Motor neuron (in vitro differentiated cells): Measurements from ENCODE around the gene CSAD. TPM values are rescaled to one million over a fixed set of nuclear protein-coding genes. Genes with fewer than 3 reads are reported as not detected.
"Not testable (repeated sequence)": the region's sequence is repeated elsewhere in the genome, so short reads cannot be mapped to it uniquely, and the experiment has no call there.

Source experiments
- ATAC-seq, 8 experiments: fragments of 200-7000 bp; cut with Tn5 transposase; replicated peaks in 6 of 8; 2 replicates each; pipeline ENCODE4 v1.8.0; 2021; ENCODE audit warnings: mild to moderate bottlenecking in 8 of 8, moderate library complexity in 8 of 8
- H3K27ac ChIP-seq, 2 donors: fragments of 250-450 bp; sonication (Bioruptor Pico); 2 replicates each; pipeline ENCODE4 v1.9.0; 2021; ENCODE audit warnings: antibody characterized with exemption in 2 of 2, mild to moderate bottlenecking in 2 of 2, moderate library complexity in 1 of 2
- H3K4me1 ChIP-seq, 2 donors: fragments of 250-450 bp; sonication (Bioruptor Pico); replicated peaks in 1 of 2; 2 replicates each; pipeline ENCODE4 v1.6.1; 2021; ENCODE audit warnings: antibody characterized with exemption in 2 of 2, mild to moderate bottlenecking in 2 of 2, moderate library complexity in 1 of 2
- H3K4me3 ChIP-seq, 5 donors: fragments of 250-450 bp; sonication (Bioruptor Pico); 2 replicates each; pipeline ENCODE4 v1.9.0; 2021; ENCODE audit warnings: antibody characterized with exemption in 5 of 5, mild to moderate bottlenecking in 5 of 5, moderate library complexity in 4 of 5
- WGBS, 10 experiments: fragments of 450-650 bp; shearing (Covaris generic); methylation state at CpG; one replicate each; pipeline ENCODE4 v1.0.0; 2022; 5-methylcytosine and 5-hydroxymethylcytosine counted together
- in situ Hi-C, 9 experiments: fragments of 400-800 bp; cut with MboI; loops; one replicate each; pipeline ENCODE4 v1.15.0; 2021; ENCODE audit warnings: low sequenced_read_pairs in 9 of 9, low pct_unique_long_range_greater_than_20kb in 2 of 9; ENCODE audit not compliant: unreplicated experiment in 9 of 9
- total RNA-seq, 8 experiments: library from RNA; unstranded; fragments of 300-600 nt; gene quantifications; 2 replicates each; pipeline versions ENCODE4 v1.2.3 to v1.2.4, GENCODE V29; 2022

The CSAD gene
- total RNA-seq, 8 experiments from 2014 or later: 8.0 to 106 (median 27.7) TPM

DNA sequence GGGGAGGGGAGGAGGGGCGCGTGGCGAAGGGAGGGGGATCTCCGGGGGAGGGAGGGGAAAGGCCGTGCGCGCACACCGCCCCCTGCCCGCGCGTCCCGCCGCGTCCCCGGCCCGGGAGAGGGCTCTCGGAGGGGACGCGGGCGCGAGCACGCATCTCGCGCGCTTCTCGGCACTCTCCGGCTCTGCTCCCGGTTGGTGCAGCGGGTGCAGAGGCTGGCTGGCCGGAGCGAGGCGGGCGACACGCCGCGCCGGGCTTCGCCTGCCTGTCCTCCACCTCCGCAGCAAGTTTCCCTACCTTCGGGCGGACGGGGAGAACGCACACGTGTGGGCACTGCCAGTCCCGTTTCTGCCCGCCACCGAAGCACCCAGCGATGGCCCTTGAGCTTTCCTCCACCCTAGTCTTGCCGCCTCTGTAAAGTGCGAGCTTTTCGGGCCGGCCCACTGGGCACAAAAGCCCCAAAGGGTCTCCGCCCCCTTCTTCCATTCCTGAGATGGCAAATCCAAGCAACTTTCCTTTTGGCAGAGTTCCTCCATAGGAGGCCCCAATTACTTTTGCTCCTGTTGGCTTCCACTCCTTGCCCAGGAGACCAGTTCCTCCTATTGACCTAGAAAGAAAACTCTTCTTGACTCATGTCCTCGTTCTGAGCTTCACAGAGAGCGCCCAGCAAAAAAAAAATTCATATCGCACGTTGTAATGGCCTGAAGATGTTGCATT, 363 bp upstream of the CSAD start:
- WGBS, 10 experiments: 0 to 40% (median 6%) methylated on average over 1 to 9 of the region's 57 CpGs; no CpG with 5 or more reads in 2 of the 10 experiments
- H3K27ac ChIP-seq: peak overlapping the region; percentile 92 to 96

DNA sequence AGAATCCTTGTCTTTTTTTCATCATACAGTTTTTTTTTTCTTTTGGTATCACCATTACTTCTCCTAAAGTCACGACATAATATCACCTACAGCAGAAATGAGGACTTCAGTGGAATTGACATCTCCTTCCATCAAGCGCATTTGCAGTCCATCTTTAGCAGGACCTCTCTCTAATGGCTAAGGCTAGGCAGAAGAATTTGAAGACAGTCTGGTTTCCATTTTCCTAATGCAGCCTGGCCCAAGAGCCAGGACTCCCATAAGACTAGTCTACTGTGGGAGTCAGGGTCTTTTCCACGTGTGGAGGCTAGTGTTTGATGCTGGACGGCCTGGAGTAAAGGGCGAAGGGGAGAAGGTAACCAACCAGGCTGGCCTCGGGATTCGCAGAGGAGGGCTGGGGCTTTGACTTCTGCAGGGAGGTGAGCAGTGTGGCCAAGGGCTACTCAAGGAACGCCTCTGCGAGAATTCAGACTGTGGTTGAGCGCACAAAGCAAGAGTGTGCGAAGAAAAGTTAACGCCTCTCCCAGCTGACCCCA, 972 bp downstream of the CSAD start:
- Histone ChIP-seq H3K27ac (peak overlapping the region; percentile 87 to 96), H3K4me1 (peaks cover 34 to 39% of the 10 kb centered on the region in 2 donors), H3K4me3 (peak overlapping the region; percentile 48 to 75 (median 59))
- 3 to 52% (median 30%) methylated on average over 2 to 9 of the region's 12 CpGs for WGBS, 10 experiments
- peak; percentile 6 to 45 (median 14) for ATAC-seq
- in situ Hi-C loops: loop anchor here in 1 of 9 experiments (25.0 kb wide), 1 partner anchor 108 kb away; the partner anchor contains the start of genes MYG1 and PFDN5

More for the DNA sequence above, 363 bp upstream of the CSAD start:
- in situ Hi-C loops: loop anchor here in 1 of 9 experiments (25.0 kb wide), 1 partner anchor 106 kb away; the partner anchor contains the start of genes MYG1 and PFDN5
- ATAC-seq: peak; percentile 41 to 79 (median 74)
- Histone ChIP-seq H3K4me3 (peak overlapping the region; percentile 48 to 75 (median 59)), H3K4me1 (peaks cover 23 to 29% of the 10 kb centered on the region in 2 donors)

DNA sequence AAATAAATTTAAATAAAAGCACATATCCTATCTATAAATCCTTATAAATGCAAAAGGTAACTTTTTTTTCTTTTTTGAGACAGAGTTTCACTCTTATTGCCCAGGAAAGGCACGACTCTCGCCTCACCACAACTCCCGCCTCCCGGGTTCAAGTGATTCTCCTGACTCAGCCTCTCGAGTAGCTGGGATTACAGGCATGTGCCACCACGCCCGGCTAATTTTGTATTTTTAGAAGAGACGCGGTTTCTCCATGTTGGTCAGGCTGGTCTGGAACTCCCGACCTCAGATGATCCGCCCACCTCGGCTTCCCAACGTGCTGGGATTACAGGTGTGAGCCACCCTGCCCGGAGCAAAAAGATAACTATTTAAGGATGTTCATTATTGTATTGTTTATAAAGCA, 1.9 kb downstream of the CSAD start:
- peaks cover 36 to 43% of the 10 kb centered on the region in 2 donors for H3K4me1 ChIP-seq
- not testable (repeated sequence) for ATAC-seq, H3K27ac ChIP-seq, H3K4me3 ChIP-seq
- in situ Hi-C loops: loop anchor here in 1 of 9 experiments (25.0 kb wide), 1 partner anchor 108 kb away; the partner anchor contains the start of genes MYG1 and PFDN5
- WGBS, 10 experiments: 59 to 100% (median 90%) methylated on average over 4 to 13 of the region's 14 CpGs; no CpG with 5 or more reads in 1 of the 10 experiments

DNA sequence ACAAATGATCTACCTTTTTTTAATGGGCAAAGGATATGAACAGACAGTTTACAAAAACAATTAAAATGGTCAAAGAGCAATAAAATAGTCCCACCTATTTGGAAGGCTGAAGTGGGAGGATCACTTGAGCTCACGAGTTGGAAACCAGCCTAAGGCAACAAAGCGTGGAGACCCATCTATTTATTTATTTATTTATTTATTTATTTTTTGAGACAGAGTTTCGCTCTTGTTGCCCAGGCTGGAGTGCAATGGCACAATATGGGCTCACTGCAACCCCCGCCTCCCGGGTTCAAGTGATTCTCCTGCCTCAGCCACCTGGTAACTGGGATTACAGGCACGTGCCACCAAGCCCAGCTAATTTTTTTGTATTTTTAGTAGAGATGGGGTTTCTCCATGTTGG, 3.3 kb downstream of the CSAD start:
- WGBS, 10 experiments: 27 to 100% (median 95%) methylated on average over 1 to 6 of the region's 6 CpGs; no CpG with 5 or more reads in 1 of the 10 experiments
- not testable (repeated sequence) for ATAC-seq, H3K27ac ChIP-seq, H3K4me3 ChIP-seq
- H3K4me1 ChIP-seq: peaks cover 28 to 30% of the 10 kb centered on the region in 2 donors
- in situ Hi-C loops: loop anchor here in 1 of 9 experiments (25.0 kb wide), 1 partner anchor 110 kb away; the partner anchor contains the start of genes MYG1 and PFDN5

DNA sequence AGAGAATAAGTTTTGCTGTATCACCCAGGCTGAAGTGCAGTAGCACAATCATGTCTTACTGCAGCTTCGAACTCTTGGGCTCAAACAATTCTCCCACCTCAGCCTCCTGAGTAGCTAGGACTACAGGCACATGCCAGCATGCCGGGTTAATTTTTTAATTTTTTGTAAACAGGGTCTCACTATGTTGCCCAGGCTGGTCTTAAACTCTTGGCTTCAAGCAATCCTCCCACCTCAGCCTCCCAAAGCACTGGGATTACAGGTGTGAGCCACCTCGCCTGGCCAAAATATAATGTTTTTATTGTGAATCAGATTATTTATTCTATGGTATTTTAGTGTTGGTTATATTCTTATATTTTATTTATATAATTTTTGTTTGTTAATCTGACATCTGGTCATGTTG, 4.0 kb downstream of the CSAD start:
- in situ Hi-C loops: loop anchor here in 1 of 9 experiments (25.0 kb wide), 1 partner anchor 111 kb away; the partner anchor contains the start of genes MYG1 and PFDN5
- WGBS, 10 experiments: 86 to 100% (median 100%) methylated on average over 1 to 3 of the region's 3 CpGs; no CpG with 5 or more reads in 2 of the 10 experiments
- ATAC-seq: no peak

DNA sequence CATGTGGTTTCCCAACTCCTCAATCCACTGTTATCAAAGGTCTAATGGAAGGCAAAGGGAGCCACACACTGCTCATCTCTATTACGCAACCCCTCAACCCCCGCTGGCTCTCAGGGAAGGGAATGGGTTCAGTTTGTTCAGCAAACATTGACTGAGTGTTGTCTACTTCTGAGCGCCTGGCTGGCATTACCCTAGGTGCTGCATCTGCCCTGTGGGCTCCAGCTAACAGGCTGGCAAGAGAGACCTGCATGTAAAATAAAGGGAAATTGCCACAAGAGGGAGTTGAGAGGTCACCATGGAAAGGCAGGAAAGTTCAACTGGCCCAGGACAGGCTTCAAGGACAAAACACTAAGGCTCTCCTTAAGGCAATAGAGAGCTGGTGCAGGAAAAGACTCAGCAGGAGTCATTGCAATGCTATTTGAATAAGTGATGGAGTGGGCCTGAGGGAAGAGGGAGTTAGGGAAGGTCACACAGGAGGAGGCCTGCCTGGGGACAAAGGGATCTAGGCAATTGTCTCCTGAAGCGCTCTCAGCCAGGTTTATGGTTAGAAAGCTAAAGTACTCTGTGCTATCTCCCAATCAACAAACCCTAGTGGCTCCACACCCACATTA, 5.7 kb downstream of the CSAD start:
- 47 to 100% (median 65%) methylated on average over 1 to 4 of the region's 4 CpGs; no CpG with 5 or more reads in 3 of the 10 experiments for WGBS, 10 experiments
- no peak overlapping the region for H3K4me3 ChIP-seq
- peak; percentile 17 to 81 (median 32) for ATAC-seq
- H3K27ac ChIP-seq: peak overlapping the region; percentile 5 to 64
- H3K4me1 ChIP-seq: peaks cover 19 to 20% of the 10 kb centered on the region in 2 donors
- in situ Hi-C loops: loop anchor here in 1 of 9 experiments (25.0 kb wide), 1 partner anchor 112 kb away; the partner anchor contains the start of genes MYG1 and PFDN5

More for the DNA sequence above, 4.0 kb downstream of the CSAD start:
- peaks cover 21 to 23% of the 10 kb centered on the region in 2 donors for H3K4me1 ChIP-seq
- no peak overlapping the region for H3K27ac ChIP-seq
- no peak overlapping the region for H3K4me3 ChIP-seq

DNA sequence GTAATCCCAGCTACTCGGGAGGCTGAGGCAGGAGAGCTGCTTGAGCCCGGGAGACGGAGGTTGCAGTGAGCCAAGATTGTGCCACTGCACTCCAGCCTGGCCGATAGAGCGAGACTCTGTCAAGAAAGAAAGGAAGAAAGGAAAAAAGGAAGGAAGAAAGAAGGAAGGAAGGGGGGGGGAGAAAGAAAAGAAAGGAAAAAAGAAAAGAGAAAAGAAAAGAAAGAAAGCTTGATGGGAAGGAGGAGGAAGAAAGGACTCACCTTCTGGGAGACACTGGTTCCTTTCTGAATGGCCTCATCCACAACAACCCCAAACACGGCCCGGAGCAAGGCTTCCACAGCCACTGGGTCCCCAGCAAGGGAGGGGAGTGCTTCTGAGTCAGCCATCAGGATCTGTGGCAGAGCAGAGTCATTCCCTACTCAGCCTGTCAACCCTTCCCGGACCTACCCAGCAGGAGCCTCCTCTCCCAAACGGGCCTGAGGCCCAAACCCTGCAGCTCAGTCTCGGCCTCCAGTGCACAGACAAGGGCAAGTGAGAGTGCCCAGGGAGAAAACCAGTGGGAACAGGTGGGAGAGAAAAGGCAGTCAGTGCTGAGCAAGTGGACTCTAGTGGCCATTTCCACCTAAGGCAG, 7.5 kb downstream of the CSAD start:
- peaks cover 13 to 14% of the 10 kb centered on the region in 2 donors for H3K4me1 ChIP-seq
- 74 to 100% (median 84%) methylated on average over 3 to 8 of the region's 10 CpGs; no CpG with 5 or more reads in 1 of the 10 experiments for WGBS, 10 experiments
- in situ Hi-C loops: no loop called here
- ATAC-seq: peak in 3 of 8 experiments; percentile 45 to 64 (median 45)
- no peak overlapping the region for H3K4me3 ChIP-seq
- no peak overlapping the region for H3K27ac ChIP-seq

DNA sequence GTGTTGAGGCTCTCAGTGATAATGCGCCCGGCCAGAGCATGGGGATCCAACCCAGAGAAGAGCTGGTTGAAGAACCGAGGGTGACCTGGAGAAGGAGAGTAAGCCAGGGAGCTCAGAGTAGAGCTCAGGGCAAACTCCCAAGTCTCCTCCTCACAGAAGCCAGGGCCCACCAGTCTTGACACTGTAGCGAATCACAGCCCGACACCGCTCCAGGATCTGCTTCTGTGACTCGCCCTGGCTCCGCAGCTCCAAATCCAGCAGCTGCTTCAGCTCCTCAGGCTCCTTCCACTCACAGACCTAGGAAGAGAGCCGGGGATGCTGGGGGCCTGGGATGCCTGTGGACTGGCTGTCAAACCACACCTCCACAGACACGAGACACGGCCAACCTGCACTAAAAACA, 8.4 kb downstream of the CSAD start:
- H3K4me1 ChIP-seq: peaks cover 13 to 14% of the 10 kb centered on the region in 2 donors
- no peak overlapping the region for H3K27ac ChIP-seq
- 53 to 95% (median 84%) methylated on average over 2 to 8 of the region's 11 CpGs; no CpG with 5 or more reads in 4 of the 10 experiments for WGBS, 10 experiments
- ATAC-seq: peak in 1 of 8 experiments; percentile 28
- H3K4me3 ChIP-seq: no peak overlapping the region
- in situ Hi-C loops: no loop called here

DNA sequence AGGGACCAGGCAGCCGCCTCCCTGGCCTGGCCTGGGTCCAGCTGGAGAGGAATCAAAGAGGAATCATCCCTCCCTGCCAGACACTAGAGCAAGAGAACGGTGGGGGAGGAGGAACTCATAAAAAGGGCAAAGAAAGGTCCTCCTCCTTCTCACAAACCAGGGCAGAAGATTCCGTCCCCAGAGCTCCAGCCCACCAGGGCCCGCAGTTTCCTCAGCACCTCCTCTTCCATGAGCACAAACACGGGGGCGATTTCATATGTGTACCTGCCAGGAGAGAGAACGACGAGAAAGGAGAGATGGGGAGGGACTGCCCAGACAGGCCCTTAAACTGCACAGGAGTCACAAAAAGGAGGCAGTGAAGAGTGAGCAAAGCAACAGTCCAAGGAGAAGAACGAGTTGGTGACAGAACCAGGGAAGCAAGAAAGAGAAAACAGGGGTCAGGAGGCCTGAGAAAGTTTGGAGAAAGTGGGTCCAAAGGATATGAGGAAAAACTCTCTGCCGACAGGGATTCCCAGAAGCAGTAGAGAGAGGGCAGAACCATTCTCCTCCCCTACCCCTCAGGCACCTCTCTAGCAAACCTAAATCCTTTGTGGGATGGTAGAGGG, 8.9 kb downstream of the CSAD start:
- 0 to 100% (median 69%) methylated on average over 1 to 6 of the region's 10 CpGs for WGBS, 10 experiments
- peak in 3 of 8 experiments; percentile 14 to 42 (median 25) for ATAC-seq
- H3K27ac ChIP-seq: no peak overlapping the region
- in situ Hi-C loops: no loop called here
- H3K4me1 ChIP-seq: peaks cover 13 to 14% of the 10 kb centered on the region in 2 donors
- H3K4me3 ChIP-seq: no peak overlapping the region

DNA sequence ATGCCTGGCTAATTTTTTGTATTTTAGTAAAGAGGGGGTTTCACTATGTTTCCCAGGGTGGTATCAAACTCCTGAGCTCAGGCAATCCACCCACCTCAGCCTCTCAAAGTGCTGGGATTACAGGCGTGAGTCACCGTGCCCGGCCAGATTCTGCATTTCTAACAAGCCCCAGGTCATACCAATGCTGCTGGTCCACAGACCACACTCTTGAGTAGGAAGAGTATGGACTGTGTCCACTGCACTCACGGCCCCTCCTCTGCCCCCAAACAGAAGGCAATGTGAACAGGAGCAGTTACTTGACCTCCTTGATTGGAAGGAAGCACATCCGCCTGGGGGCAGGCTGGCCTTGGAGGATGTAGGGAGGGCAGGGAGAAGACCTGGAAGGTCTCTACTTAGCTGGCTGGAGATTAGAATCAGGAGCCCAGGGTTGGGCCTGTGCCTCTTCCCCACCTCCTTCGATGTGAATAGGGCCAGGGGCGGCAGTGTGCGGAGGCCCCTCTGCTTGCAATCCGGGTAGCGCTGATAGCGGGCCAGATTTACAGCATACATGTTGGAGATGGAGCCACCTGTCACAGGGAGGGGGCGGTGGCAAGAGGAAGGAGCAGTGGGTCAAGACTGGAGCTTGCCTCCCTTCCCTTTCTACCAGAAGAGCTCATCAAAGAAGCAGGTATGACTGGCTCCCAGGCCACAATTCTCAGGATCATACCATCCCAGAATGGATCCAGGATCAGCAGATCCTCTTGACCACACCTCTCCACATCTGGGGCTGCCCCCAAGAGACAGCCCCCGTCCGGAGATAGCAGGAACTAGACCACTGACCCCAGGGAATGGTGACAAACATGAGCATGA, 9.6 kb downstream of the CSAD start:
- in situ Hi-C loops: no loop called here
- Histone ChIP-seq H3K4me3 (no peak overlapping the region), H3K27ac (no peak overlapping the region), H3K4me1 (peaks cover 13 to 14% of the 10 kb centered on the region in 2 donors)
- ATAC-seq: peak in 2 of 8 experiments; percentile 7
- 40 to 92% (median 79%) methylated on average over 1 to 9 of the region's 14 CpGs; no CpG with 5 or more reads in 4 of the 10 experiments for WGBS, 10 experiments

DNA sequence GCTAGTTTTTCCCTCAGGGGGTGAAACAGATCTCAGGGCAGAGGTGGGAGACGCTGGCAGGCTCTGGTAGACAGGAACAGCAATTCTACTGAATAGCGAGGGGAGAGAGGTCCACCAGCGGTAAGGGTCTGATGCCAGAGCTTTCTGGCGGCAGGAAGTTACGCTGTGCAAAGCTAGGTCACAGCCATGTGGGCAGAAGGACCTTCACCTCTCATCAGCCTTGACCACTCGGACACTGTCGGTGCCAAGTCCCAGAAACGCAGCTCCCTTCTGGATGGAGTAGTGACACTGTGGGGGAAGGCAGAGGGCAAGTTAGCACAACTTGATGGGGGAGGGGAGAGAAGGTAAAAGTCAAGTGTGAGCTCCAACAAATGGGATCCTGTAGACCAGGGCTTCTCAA, 10.5 kb downstream of the CSAD start:
- ATAC-seq: no peak
- 73 to 100% (median 100%) methylated on average over 2 to 4 of the region's 8 CpGs; no CpG with 5 or more reads in 5 of the 10 experiments for WGBS, 10 experiments
- no peak overlapping the region for H3K27ac ChIP-seq

More for the DNA sequence above, 10.5 kb downstream of the CSAD start:
- in situ Hi-C loops: no loop called here
- Histone ChIP-seq H3K4me1 (peaks cover 6 to 8% of the 10 kb centered on the region in 2 donors), H3K4me3 (no peak overlapping the region)
